H1 (cell line): ENCODE measurements around the gene INF2. TPM values are rescaled to one million over a fixed set of nuclear protein-coding genes. Genes with fewer than 3 reads are reported as not detected.
A peak's percentile ranks its signal among the peaks of the same experiment; 100 is the strongest.

Experiments used
- CTCF ChIA-PET: fragments of 300-600 bp; sonication (Branson Sonifier 250); formaldehyde crosslinking; loops from one replicate; lab custom pipeline; 2021; ENCODE audit not compliant: partially characterized antibody; lab: Charles Lee
- POLR2A ChIA-PET: fragments of 300-600 bp; sonication (Branson Sonifier 250); formaldehyde crosslinking; loops from one replicate; lab custom pipeline; 2021; ENCODE audit warnings: inconsistent platforms; ENCODE audit not compliant: partially characterized antibody; lab: Charles Lee
- DNase-seq, 2 experiments: peaks; one replicate each; pipeline versions ENCODE4 v3.0.0 to v3.0.0-alpha.2; 2010 to 2022; ENCODE audit warnings: low spot score in 2 of 2, low read depth in 1 of 2, mixed read lengths in 1 of 2
- FAIRE-seq: peaks from 2 replicates; lab custom pipeline; 2011; peaks lifted over from hg19 to GRCh38; lab: Jason Lieb, UNC
- H2AFZ ChIP-seq: 2 replicates; pipeline ENCODE4 v1.8.1; 2012; ENCODE audit warnings: low read length, inconsistent platforms
- H2AK5ac ChIP-seq: 2 replicates; pipeline ENCODE4 v1.6.1; 2013; ENCODE audit warnings: low read depth, low read length
- H2BK120ac ChIP-seq: replicated peaks from 2 replicates; pipeline ENCODE3; 2013; ENCODE audit warnings: low read depth, low read length, inconsistent platforms
- H2BK12ac ChIP-seq: 2 replicates; pipeline ENCODE4 v1.6.1; 2013; ENCODE audit warnings: low read depth, low read length
- H2BK15ac ChIP-seq: 2 replicates; pipeline ENCODE4 v1.6.1; 2013; ENCODE audit warnings: low read length
- H2BK20ac ChIP-seq: 2 replicates; pipeline ENCODE4 v1.6.1; 2013; ENCODE audit warnings: low read length
- H2BK5ac ChIP-seq: 2 replicates; pipeline ENCODE4 v1.6.1; 2013; ENCODE audit warnings: low read depth, low read length
- H3K14ac ChIP-seq: 2 replicates; pipeline ENCODE4 v1.6.1; 2013; ENCODE audit warnings: inconsistent platforms; ENCODE audit not compliant: insufficient read length
- H3K18ac ChIP-seq: 2 replicates; pipeline ENCODE4 v1.6.1; 2013; ENCODE audit warnings: low read length; ENCODE audit errors: extremely low read depth
- H3K23ac ChIP-seq: 2 replicates; pipeline ENCODE4 v1.6.1; 2013; ENCODE audit warnings: inconsistent platforms; ENCODE audit not compliant: insufficient read length
- H3K23me2 ChIP-seq: 2 replicates; pipeline ENCODE4 v1.6.1; 2013; ENCODE audit warnings: low read depth, low read length
- H3K27ac ChIP-seq: 2 replicates; pipeline ENCODE4 v1.6.1; 2011; ENCODE audit warnings: low read depth, low read length, inconsistent platforms
- H3K27me3 ChIP-seq, 4 experiments: replicated peaks in 1 of 4; 1 replicate in 1 of 4; 2 replicates in 3 of 4; pipeline versions ENCODE4 v1.6.1 to v1.8.1; 2011 to 2013; ENCODE audit warnings: low read length in 3 of 4, mild to moderate bottlenecking in 3 of 4, inconsistent platforms in 2 of 4, mixed read lengths in 2 of 4, moderate library complexity in 1 of 4; ENCODE audit not compliant: control insufficient read depth in 3 of 4, insufficient read depth in 3 of 4; ENCODE audit errors: extremely low read depth in 1 of 4
- H3K36me3 ChIP-seq, 4 experiments: 2 replicates each; pipeline versions ENCODE4 v1.6.1 to v1.8.1; 2011 to 2013; ENCODE audit warnings: mild to moderate bottlenecking in 4 of 4, low read length in 3 of 4, moderate library complexity in 2 of 4, control low read depth in 1 of 4, inconsistent platforms in 1 of 4; ENCODE audit not compliant: insufficient read depth in 4 of 4, control insufficient read depth in 2 of 4
- H3K4ac ChIP-seq: replicated peaks from 2 replicates; pipeline ENCODE3; 2013; ENCODE audit warnings: low read length, low read depth, mixed read lengths, inconsistent platforms; ENCODE audit not compliant: insufficient read length
- H3K4me1 ChIP-seq, 4 experiments: replicated peaks in 1 of 4; 1 replicate in 1 of 4; 2 replicates in 3 of 4; pipeline versions ENCODE4 v1.6.1 to v1.8.1; 2011 to 2013; ENCODE audit warnings: low read length in 3 of 4, inconsistent platforms in 2 of 4, mixed read lengths in 1 of 4; ENCODE audit not compliant: insufficient read depth in 4 of 4, control insufficient read depth in 3 of 4
- H3K4me2 ChIP-seq, 2 experiments: 2 replicates each; pipeline versions ENCODE4 v1.6.1 to v1.8.1; 2011 to 2013; ENCODE audit warnings: low read depth in 2 of 2, low read length in 2 of 2, control low read depth in 1 of 2, inconsistent platforms in 1 of 2, mild to moderate bottlenecking in 1 of 2; ENCODE audit not compliant: insufficient read depth in 1 of 2
- H3K4me3 ChIP-seq, 4 experiments: fragments of 200-600, 300-600 bp in 1 of 4; sonication (generic), shearing (Covaris generic), sonication (Bioruptor Twin) in 1 of 4; 2 replicates each; pipeline versions ENCODE4 v1.5.1 to v1.8.1; 2011 to 2016; ENCODE audit warnings: low read length in 4 of 4, low read depth in 3 of 4, control low read depth in 2 of 4, inconsistent platforms in 2 of 4, mild to moderate bottlenecking in 2 of 4, mixed read lengths in 1 of 4, moderate library complexity in 1 of 4; ENCODE audit not compliant: insufficient read depth in 2 of 4; ENCODE audit errors: extremely low read depth in 1 of 4
- H3K56ac ChIP-seq: replicated peaks from 2 replicates; pipeline ENCODE3; 2013; ENCODE audit warnings: low read depth, mild to moderate bottlenecking, mixed read lengths, low read length, inconsistent platforms; ENCODE audit not compliant: insufficient read length
- H3K79me1 ChIP-seq: 2 replicates; pipeline ENCODE4 v1.6.1; 2013; ENCODE audit warnings: low read depth, low read length, control low read depth
- H3K79me2 ChIP-seq, 2 experiments: 2 replicates each; pipeline versions ENCODE4 v1.6.1 to v1.8.1; 2012 to 2013; ENCODE audit warnings: low read length in 2 of 2, mild to moderate bottlenecking in 2 of 2, inconsistent platforms in 1 of 2; ENCODE audit not compliant: insufficient read depth in 2 of 2, control insufficient read depth in 1 of 2
- H3K9ac ChIP-seq, 4 experiments: replicated peaks in 1 of 4; 1 replicate in 1 of 4; 2 replicates in 3 of 4; pipeline versions ENCODE4 v1.6.1 to v1.8.1; 2011 to 2013; ENCODE audit warnings: low read depth in 3 of 4, low read length in 3 of 4, control low read depth in 2 of 4, mild to moderate bottlenecking in 2 of 4, moderate library complexity in 2 of 4, inconsistent platforms in 1 of 4; ENCODE audit errors: extremely low read depth in 1 of 4
- H3K9me3 ChIP-seq, 2 experiments: 2 replicates each; pipeline versions ENCODE4 v1.6.1 to v1.8.1; 2012 to 2013; ENCODE audit warnings: mild to moderate bottlenecking in 2 of 2, moderate library complexity in 2 of 2, control low read depth in 1 of 2, inconsistent platforms in 1 of 2, low read depth in 1 of 2, low read length in 1 of 2, mixed read lengths in 1 of 2; ENCODE audit not compliant: insufficient read depth in 2 of 2
- H4K20me1 ChIP-seq, 2 experiments: replicated peaks in 1 of 2; 2 replicates each; pipeline versions ENCODE3 to v1.8.1; 2011 to 2013; ENCODE audit warnings: inconsistent platforms in 2 of 2, low read length in 2 of 2, mild to moderate bottlenecking in 1 of 2; ENCODE audit not compliant: insufficient read depth in 2 of 2, control insufficient read depth in 1 of 2
- H4K5ac ChIP-seq: 2 replicates; pipeline ENCODE4 v1.6.1; 2013; ENCODE audit warnings: low read length, low read depth, mixed read lengths, inconsistent platforms; ENCODE audit not compliant: insufficient read length
- H4K8ac ChIP-seq: 2 replicates; pipeline ENCODE4 v1.8.0; 2013; ENCODE audit warnings: mild to moderate bottlenecking, moderate library complexity, low read length, inconsistent platforms; ENCODE audit not compliant: insufficient read depth; ENCODE audit errors: extremely low read depth
- H4K91ac ChIP-seq: replicated peaks from 2 replicates; pipeline ENCODE3; 2013; ENCODE audit warnings: low read length, mixed read lengths, inconsistent platforms; ENCODE audit not compliant: insufficient read length
- E2F6 ChIP-seq: IDR thresholded peaks from 2 replicates; pipeline ENCODE4 v1.6.1; 2012; ENCODE audit warnings: inconsistent platforms
- WGBS, 2 experiments: shearing (Covaris generic) in 1 of 2; methylation state at CpG; one replicate each; pipeline versions ENCODE4 v1.1.6 to v1.1.7; 2013 to 2015; ENCODE audit warnings: low lambda C conversion rate in 2 of 2, mixed read lengths in 2 of 2, inconsistent platforms in 1 of 2, low coverage in 1 of 2, missing lambda C conversion rate in 1 of 2; ENCODE audit not compliant: insufficient replicate concordance in 2 of 2, insufficient coverage in 1 of 2, insufficient read length in 1 of 2; ENCODE audit errors: extremely low coverage in 1 of 2, missing lambda C conversion rate in 1 of 2; 5-methylcytosine and 5-hydroxymethylcytosine counted together
- polyA plus RNA-seq, 7 experiments: library from polyadenylated mRNA; depleted of rRNA in 3 of 7; stranded (reverse) in 5 of 7; unstranded in 2 of 7; fragments of >200 nt in 5 of 7; fragments of 200-250 nt in 2 of 7; gene quantifications; 1 replicate in 5 of 7; 2 replicates in 1 of 7; 4 replicates in 1 of 7; pipeline versions ENCODE4 v1.2.1 to v1.2.3, GENCODE V29; 2011 to 2013; ENCODE audit warnings: missing spikeins in 2 of 7, mixed read lengths in 2 of 7
- total RNA-seq: library from RNA; stranded (reverse); fragmentation: NEBNext Ultra II Directional; extraction: Animal tissue kit (Norgen Biotek cat#: 25700); gene quantifications from 2 replicates; pipeline ENCODE4 v1.2.1, GENCODE V29; 2021

The INF2 gene
- total and polyA plus RNA-seq, 2 of the 8 experiments (the other 6 are each of a cell fraction or from before 2014, with no cell fraction given) = 29.1 to 59.5 TPM

- 4% methylated on average over 23 of the region's 43 CpGs; no CpG with 5 or more reads in 1 of the 2 experiments for WGBS, 2 experiments
- Histone ChIP-seq H3K27me3 (peaks cover 0 to 7% (median 0%) of the 10 kb centered on the region in 4 experiments; a peak in 2 of 7 replicates), H2BK12ac (peak overlapping the region; percentile 90), H3K9ac (peak overlapping the region; percentile 59 to 85 (median 76)), H2BK15ac (no peak overlapping the region), H3K14ac (no peak overlapping the region), H4K5ac (peak overlapping the region; percentile 85), H3K4me1 (peaks cover 11 to 63% (median 45%) of the 10 kb centered on the region in 4 experiments), H3K4me2 (peak overlapping the region; percentile 85 to 86), H3K4me3 (peak overlapping the region; percentile 35 to 62 (median 55)), H3K36me3 (no peaks in the 10 kb centered on the region), H3K9me3 (no peaks in the 10 kb centered on the region), H3K79me1 (no peaks in the 10 kb centered on the region), H4K91ac (peak overlapping the region; percentile 94), H3K79me2 (no peaks in the 10 kb centered on the region), H3K56ac (peak overlapping the region; percentile 98), H3K23me2 (peaks cover 13% of the 10 kb centered on the region; the same call in 1 of the 2 replicates), H3K27ac (peak overlapping the region; percentile 90), H2BK20ac (peak overlapping the region; percentile 87), H2AK5ac (peak overlapping the region; percentile 88; the same call in 1 of the 2 replicates), H3K23ac (no peak overlapping the region), H3K18ac (peak overlapping the region; percentile 93), H4K8ac (peak overlapping the region; percentile 97), H2AFZ (no peak overlapping the region), H2BK120ac (peak overlapping the region; percentile 94), H4K20me1 (peaks cover 0 to 4% of the 10 kb centered on the region in 2 experiments), H3K4ac (peak overlapping the region; percentile 94), H2BK5ac (peak overlapping the region; percentile 94)
- FAIRE-seq (no peak), DNase-seq (peak in 1 of 2 experiments; percentile 84)
- CTCF ChIA-PET = interaction anchor here (0.8 to 7.2 kb wide), 13 partner anchors 9 to 143 kb away, joined by 3 to 70 read pairs (median 5); no protein-coding TSS in a partner anchor
- POLR2A ChIA-PET = interaction anchor here (1.0 to 9.8 kb wide), 17 partner anchors 11 to 121 kb away, joined by 3 to 94 read pairs (median 4); partner anchors contain the start of genes INF2, SIVA1 and TMEM179
- TF ChIP-seq E2F6 = peak; percentile 97
Measured at GRCh38 chr14:104677512-104678332, 11.7 kb upstream of the INF2 start.
